Ecto neural progenitor cell (in vitro differentiated cells): ENCODE data around the gene ZCCHC14.
"Not testable (repeated sequence)": the region's sequence is repeated elsewhere in the genome, so short reads cannot be mapped to it uniquely, and the experiment has no call there.

Source experiments
- DNase-seq: peaks from one replicate; pipeline ENCODE4 v3.0.0-alpha.2; 2018; ENCODE audit warnings: low spot score

ZCCHC14 gene

DNA sequence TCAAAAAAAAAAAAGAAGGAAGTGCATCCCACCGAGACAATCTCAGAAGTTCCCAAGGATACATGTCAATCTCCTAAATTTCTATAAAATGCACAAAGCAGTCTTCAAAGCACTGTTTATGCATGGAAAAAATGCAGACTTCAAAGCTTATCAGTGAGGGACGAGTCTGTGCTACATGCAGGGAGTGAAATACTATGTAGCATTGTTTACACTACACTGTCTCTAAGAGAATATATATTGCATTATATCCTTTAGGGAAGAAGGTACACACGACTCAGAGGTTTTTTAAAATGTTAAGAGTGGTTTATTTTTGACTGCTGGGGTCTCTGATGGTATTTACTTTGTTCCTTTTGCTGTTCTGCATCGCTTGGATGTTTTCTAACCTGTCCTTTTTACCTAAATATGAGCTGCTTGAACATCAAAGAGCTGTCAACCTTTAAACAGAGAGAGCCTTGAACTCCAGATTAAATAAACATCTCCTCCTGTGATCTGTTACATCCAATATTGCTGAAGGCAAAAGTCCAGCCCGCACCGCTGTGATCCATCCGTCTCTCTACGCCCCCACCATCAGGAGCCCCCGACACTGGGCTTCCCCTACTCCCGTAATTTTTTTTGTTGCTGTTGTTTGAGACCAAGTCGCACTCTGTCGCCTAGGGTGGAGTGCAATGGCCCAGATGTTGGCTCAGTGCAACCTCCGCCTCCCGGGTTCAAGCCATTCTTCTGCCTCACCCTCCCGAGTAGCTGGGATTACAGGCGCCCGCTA lies 110.6 kb downstream of the ZCCHC14 start:
- no peak for DNase-seq

- no peak for DNase-seq
These were observed 111.9 kb downstream of the ZCCHC14 start for GRCh38 chr16:87380881-87381280.

DNA sequence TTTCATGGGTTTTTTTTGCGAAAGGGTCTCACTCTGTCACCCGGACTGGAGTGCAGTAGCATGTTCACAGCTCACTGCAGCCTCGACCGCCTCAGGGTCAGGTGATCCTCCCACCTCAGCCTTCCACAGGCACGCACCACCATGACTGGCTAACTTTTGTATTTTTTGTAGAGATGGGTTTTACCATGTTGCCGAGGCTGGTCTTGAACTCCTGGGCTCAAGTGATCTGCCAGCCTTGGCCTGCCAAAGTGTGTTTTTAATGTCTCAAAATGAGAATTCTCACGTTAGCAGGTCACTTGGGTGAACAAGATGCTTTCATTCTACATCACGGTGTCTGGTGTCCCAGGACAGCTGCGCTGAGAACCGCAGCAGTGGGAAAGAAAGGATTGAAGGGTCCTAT lies 112.4 kb downstream of the ZCCHC14 start:
- DNase-seq, result no peak

GRCh38 chr16:87379312-87379752 lies 113.5 kb downstream of the ZCCHC14 start:
- DNase-seq, result not testable (repeated sequence)

- no peak for DNase-seq
These were observed 116.2 kb downstream of the ZCCHC14 start for GRCh38 chr16:87376660-87377059.

GRCh38 chr16:87375426-87376135 lies 117.2 kb downstream of the ZCCHC14 start:
- no peak for DNase-seq

- no peak for DNase-seq
These were observed 118.5 kb downstream of the ZCCHC14 start for GRCh38 chr16:87374313-87374712.

DNA sequence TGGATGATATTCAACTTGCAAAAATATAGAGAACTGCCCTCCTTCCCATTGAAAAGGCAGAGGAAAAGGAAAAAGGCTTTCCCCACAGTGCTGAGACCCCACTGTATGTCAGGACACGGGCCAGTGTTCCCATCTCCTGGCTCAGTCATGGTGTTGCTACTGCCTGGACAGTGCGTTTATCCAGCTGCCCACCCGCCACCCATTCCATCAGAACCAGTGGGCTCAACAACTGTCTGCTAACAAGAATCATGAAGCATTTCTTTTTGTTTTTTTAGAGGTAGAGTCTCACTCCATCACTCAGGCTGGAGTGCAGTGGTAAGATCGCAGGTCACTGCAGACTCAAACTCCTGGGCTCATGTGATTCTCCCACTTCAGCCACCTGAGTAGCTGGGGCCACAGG lies 120.5 kb downstream of the ZCCHC14 start:
- no peak for DNase-seq

- DNase-seq, result no peak
These were observed 121.5 kb downstream of the ZCCHC14 start for GRCh38 chr16:87371261-87371866.

DNA sequence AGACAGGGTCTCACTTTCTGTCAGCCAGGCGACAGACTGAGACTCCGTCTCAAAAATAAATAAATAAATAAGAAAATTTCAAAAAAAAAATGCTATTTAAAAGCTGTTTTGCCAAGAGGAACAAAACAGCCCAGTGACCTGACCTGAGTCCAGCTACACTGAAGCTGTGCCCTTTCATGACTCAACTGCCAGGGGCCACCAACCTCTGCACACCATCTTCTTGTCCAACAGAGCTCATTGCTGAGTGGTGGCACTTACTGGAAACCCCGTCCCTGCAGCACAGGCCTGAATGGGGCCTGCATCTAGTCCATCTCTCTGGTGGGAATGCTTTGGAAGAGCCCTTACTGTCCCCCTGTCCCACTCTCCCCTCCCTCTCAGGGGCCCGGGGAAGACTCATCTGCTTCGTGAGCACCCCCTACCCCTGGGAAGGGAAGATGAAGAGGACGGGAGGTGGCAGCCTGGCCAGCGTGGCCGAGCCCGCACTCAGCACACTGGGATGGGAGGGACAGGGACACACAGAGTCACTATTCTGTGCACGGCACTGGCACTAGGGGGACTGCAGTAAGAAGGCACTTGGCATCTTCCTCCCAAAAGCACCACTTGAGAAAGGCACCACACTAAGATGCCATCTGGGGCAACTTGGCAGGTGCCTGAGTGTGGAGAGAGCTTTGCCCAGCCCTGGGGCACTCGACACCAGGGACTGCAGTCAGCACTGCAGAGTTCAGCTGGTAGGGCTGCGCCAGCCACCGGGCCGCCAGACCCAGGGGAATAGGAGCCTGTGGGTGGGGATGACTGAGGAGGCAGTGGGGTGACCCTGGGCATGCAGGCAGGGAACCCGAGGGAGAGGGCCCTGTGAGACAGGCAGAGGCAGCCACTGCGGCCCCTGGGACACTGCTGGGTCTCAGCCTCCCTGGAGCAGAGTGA lies 122.8 kb downstream of the ZCCHC14 start:
- DNase-seq, result no peak

DNA sequence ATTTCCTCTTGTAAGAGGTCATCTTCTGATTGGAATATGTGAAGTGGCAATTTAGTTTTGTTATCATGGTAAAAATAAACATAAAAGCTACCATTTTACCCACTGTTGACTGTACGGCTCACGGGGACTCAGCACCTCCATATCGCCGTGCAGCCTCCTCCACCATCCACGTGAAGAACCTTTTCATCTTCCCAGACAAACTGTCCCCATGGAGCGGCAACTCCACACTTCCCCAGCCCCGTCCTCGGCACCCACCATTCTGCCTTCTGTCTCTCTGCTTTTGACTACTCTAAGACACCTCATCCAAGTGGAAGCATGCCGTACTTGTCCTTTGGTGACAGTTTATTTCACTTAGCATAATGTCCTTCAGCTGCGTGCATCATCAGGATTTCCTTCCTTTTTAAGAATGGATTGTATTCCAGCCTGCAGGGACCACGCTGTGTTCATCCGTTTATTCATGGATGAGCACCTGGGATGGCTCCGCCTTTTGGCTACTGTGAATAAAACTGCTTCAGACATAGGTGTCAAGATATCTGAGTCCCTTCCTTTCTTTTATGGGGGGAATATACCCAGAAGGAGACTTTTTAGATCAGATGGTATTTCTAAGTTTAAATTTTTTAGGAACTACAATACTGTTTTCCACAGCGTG lies 123.6 kb downstream of the ZCCHC14 start:
- no peak for DNase-seq

DNA sequence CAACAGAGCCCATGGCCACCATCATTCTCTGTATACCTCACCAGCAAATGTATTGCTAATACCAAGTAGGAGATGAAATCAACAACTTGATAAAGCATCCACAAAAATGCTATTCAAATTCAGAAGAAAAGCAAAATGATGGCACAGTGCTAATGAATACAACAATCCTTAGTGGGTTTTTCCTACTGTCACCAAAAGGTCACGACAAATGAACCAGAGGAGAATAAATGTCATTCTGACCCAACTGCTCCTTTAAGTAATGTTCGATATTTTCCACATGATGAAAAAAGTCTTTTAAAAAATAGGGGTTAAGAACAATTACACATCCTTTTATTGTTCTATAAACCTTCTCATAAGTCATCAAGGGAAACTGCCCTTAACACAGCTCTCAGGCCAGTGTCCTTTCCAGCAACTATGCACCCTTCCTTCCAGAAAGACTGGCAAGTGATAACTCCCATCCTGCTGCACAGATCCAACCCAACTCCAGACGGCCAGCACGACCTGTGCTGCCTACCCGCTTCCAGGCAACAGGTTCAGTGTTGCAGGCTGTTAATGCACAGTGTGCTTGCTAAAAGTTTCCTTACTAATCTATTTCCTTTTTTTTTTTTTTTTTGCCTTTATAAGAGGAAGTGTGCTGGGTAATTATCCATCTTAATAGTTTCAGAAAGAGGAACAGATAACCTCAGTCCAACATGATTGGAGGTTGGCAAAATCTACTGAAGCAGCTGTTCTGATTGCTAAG lies 124.6 kb downstream of the ZCCHC14 start:
- DNase-seq, result no peak

- DNase-seq, result no peak
These were observed 125.3 kb downstream of the ZCCHC14 start for GRCh38 chr16:87367529-87367928.

GRCh38 chr16:87366930-87367329 lies 125.9 kb downstream of the ZCCHC14 start:
- DNase-seq, result no peak

GRCh38 chr16:87366288-87366687 lies 126.5 kb downstream of the ZCCHC14 start:
- DNase-seq, result no peak

GRCh38 chr16:87365021-87365713 lies 127.7 kb downstream of the ZCCHC14 start:
- DNase-seq, result no peak

- DNase-seq, result no peak
These were observed 128.9 kb downstream of the ZCCHC14 start for GRCh38 chr16:87363771-87364455.

GRCh38 chr16:87362828-87363559 lies 129.8 kb downstream of the ZCCHC14 start:
- DNase-seq, result not testable (repeated sequence)
